Loucy (cell line): ENCODE results near the gene CD53.
"Not testable (repeated sequence)": the region's sequence is repeated elsewhere in the genome, so short reads cannot be mapped to it uniquely, and the experiment has no call there.

Source experiments
- H2AFZ ChIP-seq: fragments of 200-600 bp; sonication (generic); 2 replicates; pipeline ENCODE4 v1.6.0; 2016; ENCODE audit warnings: antibody characterized with exemption, mild to moderate bottlenecking, low read length, moderate library complexity
- H3F3A ChIP-seq: fragments of 200-600 bp; 2 replicates; pipeline ENCODE4 v1.6.0; 2016; ENCODE audit warnings: antibody characterized with exemption, low read depth, mild to moderate bottlenecking
- H3K27me3 ChIP-seq: fragments of 200-600 bp; sonication (generic); 2 replicates; pipeline ENCODE4 v1.6.1; 2014; ENCODE audit warnings: low read length, mild to moderate bottlenecking; ENCODE audit not compliant: insufficient read depth, poor library complexity, severe bottlenecking
- H3K36me3 ChIP-seq: fragments of 200-600 bp; sonication (generic); 2 replicates; pipeline ENCODE4 v1.6.1; 2016; ENCODE audit warnings: low read length; ENCODE audit not compliant: insufficient read depth
- H3K4me1 ChIP-seq: fragments of 200-600 bp; sonication (generic); 2 replicates; pipeline ENCODE4 v1.5.1; 2014; ENCODE audit warnings: low read length, mild to moderate bottlenecking; ENCODE audit not compliant: insufficient read depth, poor library complexity, severe bottlenecking
- H3K4me2 ChIP-seq: fragments of 200-600 bp; sonication (generic); 2 replicates; pipeline ENCODE4 v1.6.0; 2014; ENCODE audit warnings: antibody characterized with exemption, low read length, low read depth, mild to moderate bottlenecking; ENCODE audit not compliant: poor library complexity, severe bottlenecking
- H3K4me3 ChIP-seq: fragments of 200-600 bp; sonication (generic); 2 replicates; pipeline ENCODE4 v1.5.1; 2014; ENCODE audit warnings: low read length, mild to moderate bottlenecking, mixed read lengths; ENCODE audit not compliant: poor library complexity, severe bottlenecking
- H3K79me2 ChIP-seq: fragments of 200-600 bp; sonication (generic); 2 replicates; pipeline ENCODE4 v1.6.1; 2014; ENCODE audit warnings: low read length; ENCODE audit not compliant: insufficient read depth
- H3K9ac ChIP-seq: fragments of 200-600 bp; sonication (generic); 2 replicates; pipeline ENCODE4 v1.6.0; 2014; ENCODE audit warnings: mild to moderate bottlenecking, low read depth, low read length, moderate library complexity; ENCODE audit not compliant: poor library complexity, severe bottlenecking
- H3K9me2 ChIP-seq: fragments of 200-600 bp; sonication (generic); replicated peaks from 2 replicates; pipeline ENCODE4 v1.6.1; 2016; ENCODE audit warnings: low read depth, low read length, mixed read lengths
- H3K9me3 ChIP-seq: fragments of 200-600 bp; sonication (generic); 2 replicates; pipeline ENCODE4 v1.6.1; 2014; ENCODE audit warnings: mild to moderate bottlenecking, antibody characterized with exemption, low read length, low read depth; ENCODE audit not compliant: insufficient read depth
- H4K20me1 ChIP-seq: fragments of 200-600 bp; sonication (generic); 2 replicates; pipeline ENCODE4 v1.6.0; 2014; ENCODE audit warnings: antibody characterized with exemption, low read length, mild to moderate bottlenecking; ENCODE audit not compliant: insufficient read depth, poor library complexity, severe bottlenecking
- CTCF ChIP-seq: fragments of 200-600 bp; sonication (generic); conservative IDR thresholded peaks from 2 replicates; pipeline ENCODE4 v1.5.1; 2014; ENCODE audit warnings: mild to moderate bottlenecking, antibody characterized with exemption, low read length
- EZH2phosphoT487 ChIP-seq: fragments of 200-600 bp; IDR thresholded peaks from 2 replicates; pipeline ENCODE4 v1.6.1; 2018; ENCODE audit warnings: antibody characterized with exemption, mild to moderate bottlenecking, moderate library complexity, borderline replicate concordance

The CD53 gene

GRCh38 chr1:110859062-110859461 is 13.9 kb upstream of the CD53 start:
- no peaks in the 10 kb centered on the region for H3K36me3 ChIP-seq
- H3K4me3 ChIP-seq = no peak overlapping the region
- TF ChIP-seq EZH2phosphoT487 = no peak
- TF ChIP-seq CTCF = no peak
- no peak overlapping the region for H2AFZ ChIP-seq
- no peaks in the 10 kb centered on the region for H3K27me3 ChIP-seq
- H3K4me1 ChIP-seq = no peaks in the 10 kb centered on the region
- no peaks in the 10 kb centered on the region for H3F3A ChIP-seq
- no peaks in the 10 kb centered on the region for H4K20me1 ChIP-seq
- no peaks in the 10 kb centered on the region for H3K9me3 ChIP-seq
- no peaks in the 10 kb centered on the region for H3K9me2 ChIP-seq
- no peak overlapping the region for H3K9ac ChIP-seq
- H3K4me2 ChIP-seq = no peak overlapping the region
- H3K79me2 ChIP-seq = no peaks in the 10 kb centered on the region

GRCh38 chr1:110860174-110860573 is 12.8 kb upstream of the CD53 start:
- Histone ChIP-seq H3K9me2 (no peaks in the 10 kb centered on the region), H2AFZ (no peak overlapping the region), H4K20me1 (no peaks in the 10 kb centered on the region), H3F3A (no peaks in the 10 kb centered on the region), H3K79me2 (no peaks in the 10 kb centered on the region), H3K36me3 (no peaks in the 10 kb centered on the region), H3K9me3 (no peaks in the 10 kb centered on the region), H3K9ac (no peak overlapping the region), H3K27me3 (no peaks in the 10 kb centered on the region), H3K4me1 (no peaks in the 10 kb centered on the region), H3K4me3 (no peak overlapping the region), H3K4me2 (no peak overlapping the region)
- no peak for TF ChIP-seq CTCF
- no peak for TF ChIP-seq EZH2phosphoT487

GRCh38 chr1:110860620-110861019 is 12.3 kb upstream of the CD53 start:
- not testable (repeated sequence) for H3K9me3 ChIP-seq, H4K20me1 ChIP-seq, H3K4me1 ChIP-seq, H3K9me2 ChIP-seq, H3K36me3 ChIP-seq, H3K9ac ChIP-seq, H3K79me2 ChIP-seq, H3K4me2 ChIP-seq, H3K27me3 ChIP-seq, H2AFZ ChIP-seq, H3F3A ChIP-seq, H3K4me3 ChIP-seq

GRCh38 chr1:110861942-110862341 is 11.0 kb upstream of the CD53 start:
- not testable (repeated sequence) for H3K9me3 ChIP-seq, H3K4me2 ChIP-seq, H4K20me1 ChIP-seq, H3F3A ChIP-seq, H2AFZ ChIP-seq, H3K4me3 ChIP-seq, H3K36me3 ChIP-seq, H3K79me2 ChIP-seq, H3K9me2 ChIP-seq, H3K9ac ChIP-seq, H3K4me1 ChIP-seq, H3K27me3 ChIP-seq
